GM23338 (cell line): ENCODE data around the gene SLC16A12. TPM values are rescaled to one million over a fixed set of nuclear protein-coding genes. Genes with fewer than 3 reads are reported as not detected.

Source experiments
- ATAC-seq: fragments of 200-7000 bp; cut with Tn5 transposase; 3 replicates; pipeline ENCODE4 v1.9.1; 2020
- DNase-seq: peaks from one replicate; pipeline ENCODE4 v3.0.0-alpha.2; 2015; ENCODE audit warnings: low spot score
- H2AFZ ChIP-seq: fragments of 200-600 bp; sonication (generic); 2 replicates; pipeline ENCODE4 v1.8.0; 2016; ENCODE audit warnings: antibody characterized with exemption, mild to moderate bottlenecking, moderate library complexity
- H3F3A ChIP-seq: fragments of 200-600 bp; sonication (generic); replicated peaks from 2 replicates; pipeline ENCODE4 v1.8.0; 2017; ENCODE audit warnings: antibody characterized with exemption, mixed run types, low read depth
- H3K27ac ChIP-seq: fragments of 200-600 bp; sonication (generic); 2 replicates; pipeline ENCODE4 v1.6.1; 2016; ENCODE audit warnings: low read depth
- H3K27me3 ChIP-seq: fragments of 200-600 bp; sonication (generic); 2 replicates; pipeline ENCODE4 v1.8.0; 2016; ENCODE audit warnings: mild to moderate bottlenecking, mixed run types, moderate library complexity; ENCODE audit not compliant: insufficient read depth
- H3K36me3 ChIP-seq: fragments of 200-600 bp; sonication (generic); 2 replicates; pipeline ENCODE4 v1.8.0; 2016; ENCODE audit warnings: mild to moderate bottlenecking; ENCODE audit not compliant: insufficient read depth
- H3K4me1 ChIP-seq: fragments of 200-600 bp; sonication (generic); 2 replicates; pipeline ENCODE4 v1.8.0; 2016; ENCODE audit warnings: mild to moderate bottlenecking, moderate library complexity; ENCODE audit not compliant: insufficient read depth
- H3K4me2 ChIP-seq: fragments of 200-600 bp; sonication (generic); 2 replicates; pipeline ENCODE4 v1.7.1; 2017; ENCODE audit warnings: mixed run types
- H3K4me3 ChIP-seq: fragments of 200-600 bp; sonication (generic); 2 replicates; pipeline ENCODE4 v1.6.1; 2016; ENCODE audit warnings: mixed run types
- H3K79me2 ChIP-seq: fragments of 200-600 bp; sonication (generic); replicated peaks from 2 replicates; pipeline ENCODE4 v1.8.0; 2017; ENCODE audit warnings: mild to moderate bottlenecking; ENCODE audit not compliant: insufficient read depth
- H3K9me2 ChIP-seq: fragments of 200-600 bp; sonication (generic); 2 replicates; pipeline ENCODE4 v1.8.0; 2017; ENCODE audit not compliant: insufficient read depth
- H4K20me1 ChIP-seq: fragments of 200-600 bp; sonication (generic); replicated peaks from 2 replicates; pipeline ENCODE4 v1.8.0; 2017; ENCODE audit warnings: mild to moderate bottlenecking; ENCODE audit not compliant: insufficient read depth
- H3K27ac Mint-ChIP-seq: 2 replicates; pipeline ENCODE4 v1.8.0; 2020; ENCODE audit warnings: inconsistent platforms, mild to moderate bottlenecking, moderate library complexity, mixed read lengths
- H3K27me3 Mint-ChIP-seq: 3 replicates; pipeline ENCODE4 v1.8.0; 2022; ENCODE audit warnings: low read depth, mild to moderate bottlenecking, moderate library complexity, mixed read lengths, inconsistent platforms; ENCODE audit not compliant: insufficient read depth, poor library complexity
- H3K36me3 Mint-ChIP-seq: 3 replicates; pipeline ENCODE4 v1.8.0; 2021; ENCODE audit warnings: low read depth, mild to moderate bottlenecking, inconsistent platforms, moderate library complexity, mixed read lengths
- H3K4me1 Mint-ChIP-seq: 3 replicates; pipeline ENCODE4 v1.8.0; 2020; ENCODE audit warnings: mild to moderate bottlenecking, inconsistent platforms, mixed read lengths
- H3K4me3 Mint-ChIP-seq: 3 replicates; pipeline ENCODE4 v1.8.0; 2021; ENCODE audit warnings: moderate library complexity, mild to moderate bottlenecking, inconsistent platforms, mixed read lengths
- H3K9me3 Mint-ChIP-seq: 3 replicates; pipeline ENCODE4 v1.8.0; 2020; ENCODE audit warnings: moderate library complexity, mild to moderate bottlenecking, inconsistent platforms, mixed read lengths
- CREB1 ChIP-seq: fragments of 250-450 bp; sonication (Bioruptor Pico); IDR thresholded peaks from 2 replicates; pipeline ENCODE4 v1.5.0; 2020; ENCODE audit warnings: low read depth, mild to moderate bottlenecking, moderate library complexity
- EZH2 ChIP-seq: fragments of 200-600 bp; sonication (generic); IDR thresholded peaks from one replicate; pipeline ENCODE4 v1.8.0; 2017; ENCODE audit warnings: antibody characterized with exemption, mild to moderate bottlenecking, low read depth; ENCODE audit not compliant: unreplicated experiment
- EZH2phosphoT487 ChIP-seq: fragments of 200-600 bp; sonication (generic); IDR thresholded peaks from one replicate; pipeline ENCODE4 v1.8.1; 2018; ENCODE audit warnings: antibody characterized with exemption; ENCODE audit not compliant: unreplicated experiment
- JUNB ChIP-seq: IDR thresholded peaks from one replicate; pipeline ENCODE4 v1.6.1; 2016; ENCODE audit warnings: antibody characterized with exemption; ENCODE audit not compliant: unreplicated experiment
- NANOG ChIP-seq: IDR thresholded peaks from 2 replicates; pipeline ENCODE4 v1.6.1; 2016; ENCODE audit warnings: antibody characterized with exemption, borderline replicate concordance
- POLR2AphosphoS5 ChIP-seq: IDR thresholded peaks from 2 replicates; pipeline ENCODE4 v1.6.1; 2016; ENCODE audit warnings: antibody characterized with exemption, low read depth
- REST ChIP-seq: IDR thresholded peaks from one replicate; pipeline ENCODE4 v1.6.1; 2018; ENCODE audit warnings: antibody characterized with exemption; ENCODE audit not compliant: unreplicated experiment
- STAT1 ChIP-seq: IDR thresholded peaks from one replicate; pipeline ENCODE4 v1.6.1; 2016; ENCODE audit warnings: antibody characterized with exemption; ENCODE audit not compliant: unreplicated experiment
- ZNF114 ChIP-seq: fragments of 250-450 bp; sonication (Bioruptor Pico); IDR thresholded peaks from 2 replicates; pipeline ENCODE4 v1.5.0; 2020; ENCODE audit warnings: mild to moderate bottlenecking, moderate library complexity
- ZNF331 ChIP-seq: fragments of 250-450 bp; sonication (Bioruptor Pico); IDR thresholded peaks from 2 replicates; pipeline ENCODE4 v1.5.0; 2020; ENCODE audit warnings: low read depth, mild to moderate bottlenecking, moderate library complexity
- polyA plus RNA-seq: library from polyadenylated mRNA; unstranded; fragments of >200 nt; fragmentation: Nextera tagmentation; extraction: Ambion mirVana; gene quantifications from 2 replicates; pipeline ENCODE4 v1.2.1, GENCODE V29; 2016
- total RNA-seq: library from RNA; depleted of rRNA; stranded (reverse); fragments of >200 nt; shearing (Covaris generic); gene quantifications from 2 replicates; pipeline ENCODE4 v1.2.3, GENCODE V29; 2014
- TF ChIP-seq, protein P1 (sequence below): fragments of 250-450 bp; sonication (Bioruptor Pico); IDR thresholded peaks from 2 replicates; pipeline ENCODE4 v1.5.0; 2020; ENCODE audit warnings: mild to moderate bottlenecking, moderate library complexity
- TF ChIP-seq, protein P2 (sequence below): IDR thresholded peaks from 2 replicates; pipeline ENCODE4 v1.6.1; 2016; ENCODE audit warnings: antibody characterized with exemption
- TF ChIP-seq, protein P3 (sequence below), 2 experiments: fragments of 200-600 bp in 1 of 2; sonication (generic) in 1 of 2; conservative IDR thresholded peaks; 2 replicates each; pipeline versions ENCODE4 v1.5.1 to v1.6.1; 2016 to 2017; ENCODE audit warnings: antibody characterized with exemption in 2 of 2, low read depth in 2 of 2, mild to moderate bottlenecking in 2 of 2, moderate library complexity in 1 of 2

The SLC16A12 gene
- total and polyA plus RNA-seq, 2 experiments from 2014 or later = 0.84 to 2.0 TPM

DNA sequence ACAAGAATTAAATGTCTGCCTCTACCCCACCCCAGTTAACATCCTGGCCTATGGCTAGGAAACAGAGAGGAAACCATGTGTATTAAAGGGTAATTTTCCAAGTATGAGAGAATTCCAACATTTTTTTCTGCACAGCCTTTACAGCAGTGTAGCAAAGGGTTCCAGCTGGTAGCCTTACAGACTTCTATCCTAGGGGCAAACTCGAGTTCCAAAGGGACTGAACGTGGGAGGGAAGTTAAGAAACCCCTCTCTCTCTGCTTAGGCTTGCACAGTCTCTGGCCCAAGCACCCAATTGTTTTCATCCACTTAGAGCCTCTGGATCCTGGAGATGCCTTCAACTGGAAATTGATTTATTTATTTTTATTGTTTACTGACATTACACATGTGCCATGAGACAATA, 60.3 kb downstream of the SLC16A12 start:
- ATAC-seq = no peak
- no peaks in the 10 kb centered on the region for H3K27me3 Mint-ChIP-seq
- H2AFZ ChIP-seq = no peak overlapping the region
- H3K4me2 ChIP-seq = no peak overlapping the region
- H3K79me2 ChIP-seq = no peaks in the 10 kb centered on the region
- H3K4me3 ChIP-seq = no peak overlapping the region
- H3K36me3 ChIP-seq = no peaks in the 10 kb centered on the region
- H3K4me1 Mint-ChIP-seq = peaks cover 30% of the 10 kb centered on the region
- H3K4me3 Mint-ChIP-seq = no peak overlapping the region
- no peaks in the 10 kb centered on the region for H3K9me3 Mint-ChIP-seq
- H3K36me3 Mint-ChIP-seq = no peaks in the 10 kb centered on the region
- H3K27ac Mint-ChIP-seq = no peak overlapping the region
- no peaks in the 10 kb centered on the region for H3K9me2 ChIP-seq
- DNase-seq = no peak
- TF ChIP-seq POLR2AphosphoS5 (no peak), CREB1 (no peak), REST (no peak), NANOG (no peak), JUNB (no peak), ZNF331 (no peak), EZH2 (no peak), STAT1 (no peak), ZNF114 (CRISPR knock-in tag) (no peak), EZH2phosphoT487 (no peak)
- TF ChIP-seq, protein P1, sequence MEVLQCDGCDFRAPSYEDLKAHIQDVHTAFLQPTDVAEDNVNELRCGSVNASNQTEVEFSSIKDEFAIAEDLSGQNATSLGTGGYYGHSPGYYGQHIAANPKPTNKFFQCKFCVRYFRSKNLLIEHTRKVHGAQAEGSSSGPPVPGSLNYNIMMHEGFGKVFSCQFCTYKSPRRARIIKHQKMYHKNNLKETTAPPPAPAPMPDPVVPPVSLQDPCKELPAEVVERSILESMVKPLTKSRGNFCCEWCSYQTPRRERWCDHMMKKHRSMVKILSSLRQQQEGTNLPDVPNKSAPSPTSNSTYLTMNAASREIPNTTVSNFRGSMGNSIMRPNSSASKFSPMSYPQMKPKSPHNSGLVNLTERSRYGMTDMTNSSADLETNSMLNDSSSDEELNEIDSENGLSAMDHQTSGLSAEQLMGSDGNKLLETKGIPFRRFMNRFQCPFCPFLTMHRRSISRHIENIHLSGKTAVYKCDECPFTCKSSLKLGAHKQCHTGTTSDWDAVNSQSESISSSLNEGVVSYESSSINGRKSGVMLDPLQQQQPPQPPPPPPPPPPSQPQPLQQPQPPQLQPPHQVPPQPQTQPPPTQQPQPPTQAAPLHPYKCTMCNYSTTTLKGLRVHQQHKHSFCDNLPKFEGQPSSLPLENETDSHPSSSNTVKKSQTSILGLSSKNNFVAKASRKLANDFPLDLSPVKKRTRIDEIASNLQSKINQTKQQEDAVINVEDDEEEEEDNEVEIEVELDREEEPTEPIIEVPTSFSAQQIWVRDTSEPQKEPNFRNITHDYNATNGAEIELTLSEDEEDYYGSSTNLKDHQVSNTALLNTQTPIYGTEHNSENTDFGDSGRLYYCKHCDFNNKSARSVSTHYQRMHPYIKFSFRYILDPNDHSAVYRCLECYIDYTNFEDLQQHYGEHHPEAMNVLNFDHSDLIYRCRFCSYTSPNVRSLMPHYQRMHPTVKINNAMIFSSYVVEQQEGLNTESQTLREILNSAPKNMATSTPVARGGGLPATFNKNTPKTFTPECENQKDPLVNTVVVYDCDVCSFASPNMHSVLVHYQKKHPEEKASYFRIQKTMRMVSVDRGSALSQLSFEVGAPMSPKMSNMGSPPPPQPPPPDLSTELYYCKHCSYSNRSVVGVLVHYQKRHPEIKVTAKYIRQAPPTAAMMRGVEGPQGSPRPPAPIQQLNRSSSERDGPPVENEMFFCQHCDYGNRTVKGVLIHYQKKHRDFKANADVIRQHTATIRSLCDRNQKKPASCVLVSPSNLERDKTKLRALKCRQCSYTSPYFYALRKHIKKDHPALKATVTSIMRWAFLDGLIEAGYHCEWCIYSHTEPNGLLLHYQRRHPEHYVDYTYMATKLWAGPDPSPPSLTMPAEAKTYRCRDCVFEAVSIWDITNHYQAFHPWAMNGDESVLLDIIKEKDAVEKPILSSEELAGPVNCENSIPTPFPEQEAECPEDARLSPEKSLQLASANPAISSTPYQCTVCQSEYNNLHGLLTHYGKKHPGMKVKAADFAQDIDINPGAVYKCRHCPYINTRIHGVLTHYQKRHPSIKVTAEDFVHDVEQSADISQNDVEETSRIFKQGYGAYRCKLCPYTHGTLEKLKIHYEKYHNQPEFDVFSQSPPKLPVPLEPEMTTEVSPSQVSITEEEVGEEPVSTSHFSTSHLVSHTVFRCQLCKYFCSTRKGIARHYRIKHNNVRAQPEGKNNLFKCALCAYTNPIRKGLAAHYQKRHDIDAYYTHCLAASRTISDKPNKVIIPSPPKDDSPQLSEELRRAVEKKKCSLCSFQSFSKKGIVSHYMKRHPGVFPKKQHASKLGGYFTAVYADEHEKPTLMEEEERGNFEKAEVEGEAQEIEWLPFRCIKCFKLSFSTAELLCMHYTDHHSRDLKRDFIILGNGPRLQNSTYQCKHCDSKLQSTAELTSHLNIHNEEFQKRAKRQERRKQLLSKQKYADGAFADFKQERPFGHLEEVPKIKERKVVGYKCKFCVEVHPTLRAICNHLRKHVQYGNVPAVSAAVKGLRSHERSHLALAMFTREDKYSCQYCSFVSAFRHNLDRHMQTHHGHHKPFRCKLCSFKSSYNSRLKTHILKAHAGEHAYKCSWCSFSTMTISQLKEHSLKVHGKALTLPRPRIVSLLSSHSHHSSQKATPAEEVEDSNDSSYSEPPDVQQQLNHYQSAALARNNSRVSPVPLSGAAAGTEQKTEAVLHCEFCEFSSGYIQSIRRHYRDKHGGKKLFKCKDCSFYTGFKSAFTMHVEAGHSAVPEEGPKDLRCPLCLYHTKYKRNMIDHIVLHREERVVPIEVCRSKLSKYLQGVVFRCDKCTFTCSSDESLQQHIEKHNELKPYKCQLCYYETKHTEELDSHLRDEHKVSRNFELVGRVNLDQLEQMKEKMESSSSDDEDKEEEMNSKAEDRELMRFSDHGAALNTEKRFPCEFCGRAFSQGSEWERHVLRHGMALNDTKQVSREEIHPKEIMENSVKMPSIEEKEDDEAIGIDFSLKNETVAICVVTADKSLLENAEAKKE = no peak
- TF ChIP-seq, protein P2, sequence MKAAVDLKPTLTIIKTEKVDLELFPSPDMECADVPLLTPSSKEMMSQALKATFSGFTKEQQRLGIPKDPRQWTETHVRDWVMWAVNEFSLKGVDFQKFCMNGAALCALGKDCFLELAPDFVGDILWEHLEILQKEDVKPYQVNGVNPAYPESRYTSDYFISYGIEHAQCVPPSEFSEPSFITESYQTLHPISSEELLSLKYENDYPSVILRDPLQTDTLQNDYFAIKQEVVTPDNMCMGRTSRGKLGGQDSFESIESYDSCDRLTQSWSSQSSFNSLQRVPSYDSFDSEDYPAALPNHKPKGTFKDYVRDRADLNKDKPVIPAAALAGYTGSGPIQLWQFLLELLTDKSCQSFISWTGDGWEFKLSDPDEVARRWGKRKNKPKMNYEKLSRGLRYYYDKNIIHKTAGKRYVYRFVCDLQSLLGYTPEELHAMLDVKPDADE = no peak
- TF ChIP-seq, protein P3, sequence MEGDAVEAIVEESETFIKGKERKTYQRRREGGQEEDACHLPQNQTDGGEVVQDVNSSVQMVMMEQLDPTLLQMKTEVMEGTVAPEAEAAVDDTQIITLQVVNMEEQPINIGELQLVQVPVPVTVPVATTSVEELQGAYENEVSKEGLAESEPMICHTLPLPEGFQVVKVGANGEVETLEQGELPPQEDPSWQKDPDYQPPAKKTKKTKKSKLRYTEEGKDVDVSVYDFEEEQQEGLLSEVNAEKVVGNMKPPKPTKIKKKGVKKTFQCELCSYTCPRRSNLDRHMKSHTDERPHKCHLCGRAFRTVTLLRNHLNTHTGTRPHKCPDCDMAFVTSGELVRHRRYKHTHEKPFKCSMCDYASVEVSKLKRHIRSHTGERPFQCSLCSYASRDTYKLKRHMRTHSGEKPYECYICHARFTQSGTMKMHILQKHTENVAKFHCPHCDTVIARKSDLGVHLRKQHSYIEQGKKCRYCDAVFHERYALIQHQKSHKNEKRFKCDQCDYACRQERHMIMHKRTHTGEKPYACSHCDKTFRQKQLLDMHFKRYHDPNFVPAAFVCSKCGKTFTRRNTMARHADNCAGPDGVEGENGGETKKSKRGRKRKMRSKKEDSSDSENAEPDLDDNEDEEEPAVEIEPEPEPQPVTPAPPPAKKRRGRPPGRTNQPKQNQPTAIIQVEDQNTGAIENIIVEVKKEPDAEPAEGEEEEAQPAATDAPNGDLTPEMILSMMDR (conservative IDR thresholded peaks at IDR 0.05; ENCODE audit: low read depth in 2 of 2) = no peak
- no peaks in the 10 kb centered on the region for H3K27me3 ChIP-seq
- H3K27ac ChIP-seq = no peak overlapping the region
- 0 out of 2 replicates have a peak, but pooled peaks cover 4% of the 10 kb centered on the region for H3K4me1 ChIP-seq
- H4K20me1 ChIP-seq = no peaks in the 10 kb centered on the region
- no peaks in the 10 kb centered on the region for H3F3A ChIP-seq
